Left ventricle myocardium inferior (tissue), 1 donor: ENCODE results near the gene IFRD2. TPM values are rescaled to one million over a fixed set of nuclear protein-coding genes. Genes with fewer than 3 reads are reported as not detected.

Experiments
- DNase-seq: peaks from one replicate; pipeline ENCODE4 v3.0.0-alpha.2; 2020
- H3K27ac ChIP-seq: fragments of 200-600 bp; replicated peaks from 2 replicates; pipeline ENCODE4 v1.8.0; 2021
- H3K27me3 ChIP-seq: fragments of 200-600 bp; 2 replicates; pipeline ENCODE4 v1.8.0; 2021; ENCODE audit warnings: low read depth
- H3K36me3 ChIP-seq: fragments of 200-600 bp; 2 replicates; pipeline ENCODE4 v1.8.0; 2021
- H3K4me1 ChIP-seq: fragments of 200-600 bp; 2 replicates; pipeline ENCODE4 v1.8.0; 2021
- H3K4me3 ChIP-seq: fragments of 200-600 bp; 2 replicates; pipeline ENCODE4 v1.8.0; 2021; ENCODE audit warnings: mild to moderate bottlenecking, moderate library complexity
- H3K9me3 ChIP-seq: fragments of 200-600 bp; replicated peaks from 2 replicates; pipeline ENCODE4 v1.8.0; 2021
- CTCF ChIP-seq: fragments of 200-600 bp; IDR thresholded peaks from 2 replicates; pipeline ENCODE4 v1.8.0; 2021; ENCODE audit warnings: antibody characterized with exemption, mild to moderate bottlenecking, borderline replicate concordance
- intact Hi-C: fragments of 100-400 bp; cut with micrococcal nuclease; formaldehyde crosslinking; loops from one replicate; pipeline ENCODE4 v1.11.0; 2022
- total RNA-seq: library from RNA; stranded (reverse); fragmentation: NEBNext Ultra II Directional; extraction: Animal tissue kit (Norgen Biotek cat#: 25700); gene quantifications from one replicate; pipeline ENCODE4 v1.2.1, GENCODE V29; 2021
- donor health status: DM: no; HTN: yes; CAD: no; lungs with severe emphysema.

IFRD2 gene
- total RNA-seq, 1 donor from 2014 or later: 54.9 TPM

- no peak for TF ChIP-seq CTCF
- Histone ChIP-seq H3K4me1 (peaks cover 94% of the 10 kb centered on the region), H3K36me3 (peaks cover 4% of the 10 kb centered on the region), H3K27ac (peak overlapping the region; percentile 99), H3K9me3 (no peaks in the 10 kb centered on the region), H3K4me3 (peak overlapping the region; percentile 91), H3K27me3 (no peaks in the 10 kb centered on the region)
- no peak for DNase-seq
- intact Hi-C loops: no loop called here
Observed at GRCh38 chr3:50239649-50240048, 52.6 kb downstream of the IFRD2 start.

GRCh38 chr3:50238549-50239026 lies 53.6 kb downstream of the IFRD2 start:
- DNase-seq: peak; percentile 89
- Histone ChIP-seq H3K4me3 (peak overlapping the region; percentile 91), H3K27ac (peak overlapping the region; percentile 99), H3K4me1 (peaks cover 84% of the 10 kb centered on the region), H3K36me3 (peaks cover 4% of the 10 kb centered on the region), H3K27me3 (no peaks in the 10 kb centered on the region), H3K9me3 (no peaks in the 10 kb centered on the region)
- intact Hi-C loops: no loop called here
- no peak for TF ChIP-seq CTCF

GRCh38 chr3:50237754-50238548 lies 54.3 kb downstream of the IFRD2 start:
- no peaks in the 10 kb centered on the region for H3K9me3 ChIP-seq
- H3K4me3 ChIP-seq: peak overlapping the region; percentile 91
- intact Hi-C loops: no loop called here
- peak overlapping the region; percentile 99 for H3K27ac ChIP-seq
- peak; percentile 89 for DNase-seq
- no peak for TF ChIP-seq CTCF
- H3K27me3 ChIP-seq: no peaks in the 10 kb centered on the region
- peaks cover 78% of the 10 kb centered on the region for H3K4me1 ChIP-seq
- H3K36me3 ChIP-seq: peaks cover 4% of the 10 kb centered on the region

Other genes starting within 250 kb of the IFRD2 start
- gene RBM5, start 203.5 kb downstream of the IFRD2 start, total RNA-seq: 58.4 TPM
- 10.2 TPM for gene SEMA3F, start 137.1 kb downstream of the IFRD2 start, total RNA-seq
- gene GNAT1, start 100.8 kb downstream of the IFRD2 start, total RNA-seq: not detected
- 10.4 TPM for gene SLC38A3, start 87.2 kb downstream of the IFRD2 start, total RNA-seq
- gene GNAI2, start 56.2 kb downstream of the IFRD2 start, total RNA-seq: 118 TPM
- 23.2 TPM for gene SEMA3B, start 23.3 kb downstream of the IFRD2 start, total RNA-seq
- gene LSMEM2, start 13.3 kb downstream of the IFRD2 start, total RNA-seq: 27.7 TPM
- gene HYAL3, start 7.0 kb upstream of the IFRD2 start, total RNA-seq: 1.2 TPM
- 5.3 TPM for gene NAA80, start 7.0 kb upstream of the IFRD2 start, total RNA-seq
- gene HYAL1, start 11.1 kb upstream of the IFRD2 start, total RNA-seq: 52.2 TPM
- gene HYAL2, start 30.3 kb upstream of the IFRD2 start, total RNA-seq: 38.9 TPM
- 32.9 TPM for gene TUSC2, start 35.8 kb upstream of the IFRD2 start, total RNA-seq
- gene RASSF1, start 48.4 kb upstream of the IFRD2 start, total RNA-seq: 11.4 TPM
- gene ZMYND10, start 53.3 kb upstream of the IFRD2 start, total RNA-seq: not detected
- 16.4 TPM for gene NPRL2, start 58.3 kb upstream of the IFRD2 start, total RNA-seq
- 7.0 TPM for gene CYB561D2, start 58.4 kb upstream of the IFRD2 start, total RNA-seq
- 23.5 TPM for gene TMEM115, start 67.1 kb upstream of the IFRD2 start, total RNA-seq
- 2.3 TPM for gene CACNA2D2, start 211.2 kb upstream of the IFRD2 start, total RNA-seq